GM10266 (cell line): ENCODE data around the gene IL17F.
A peak's percentile ranks its signal among the peaks of the same experiment; 100 is the strongest.

ENCODE experiments used
- DNase-seq: peaks from one replicate; pipeline ENCODE4 v3.0.0; 2012; ENCODE audit errors: extremely low spot score
- CTCF ChIP-seq: IDR thresholded peaks from 2 replicates; pipeline ENCODE4 v1.5.1; 2012; ENCODE audit warnings: mild to moderate bottlenecking, low read depth; ENCODE audit not compliant: control insufficient read depth, insufficient read depth; ENCODE audit errors: missing control alignments

Gene IL17F

GRCh38 chr6:52284460-52285176 is 40.3 kb upstream of the IL17F start, which contains the start of gene MCM3:
Gene MCM3, minus strand, starts transcription at chr6:52284742. Its CDS starts 68 bp downstream, at chr6:52284674.
- TF ChIP-seq CTCF = no peak
- DNase-seq = peak; percentile 97

GRCh38 chr6:52284131-52284459 is 39.8 kb upstream of the IL17F start:
- TF ChIP-seq CTCF = no peak
- no peak for DNase-seq

- no peak for TF ChIP-seq CTCF
- no peak for DNase-seq
Observed at GRCh38 chr6:52283111-52283510, 38.8 kb upstream of the IL17F start.

GRCh38 chr6:52276130-52276529 is 31.8 kb upstream of the IL17F start:
- no peak for TF ChIP-seq CTCF
- DNase-seq = no peak

DNA sequence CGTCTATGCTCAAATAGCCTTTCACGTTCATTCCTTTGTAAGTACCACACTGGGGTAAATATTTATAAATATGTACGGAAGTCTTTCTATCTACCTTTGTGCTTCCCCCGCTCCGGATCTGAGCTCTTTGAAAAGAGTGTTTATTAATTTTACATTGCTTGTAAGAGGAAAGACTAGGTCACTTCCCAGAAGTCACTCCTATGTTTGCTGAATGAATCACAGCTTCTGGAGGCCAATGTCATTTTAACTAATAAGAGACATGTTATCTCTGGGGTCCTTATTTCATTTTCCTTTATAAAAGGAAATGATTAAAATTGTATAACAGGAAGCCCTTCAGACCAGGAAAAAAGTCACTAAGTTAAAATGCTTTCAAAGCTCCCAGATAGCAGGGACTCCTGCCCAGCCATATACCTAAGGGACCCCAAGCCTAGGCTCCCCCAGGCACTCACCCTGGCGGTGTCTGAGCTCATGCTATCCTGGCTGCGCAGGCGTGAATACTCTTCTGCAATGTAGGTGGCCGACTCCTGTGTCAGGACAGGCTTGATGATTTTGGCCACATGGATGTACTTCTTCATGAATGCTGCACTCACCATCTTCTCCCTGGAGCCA is 27.7 kb upstream of the IL17F start:
- TF ChIP-seq CTCF = no peak
- DNase-seq = no peak

DNA sequence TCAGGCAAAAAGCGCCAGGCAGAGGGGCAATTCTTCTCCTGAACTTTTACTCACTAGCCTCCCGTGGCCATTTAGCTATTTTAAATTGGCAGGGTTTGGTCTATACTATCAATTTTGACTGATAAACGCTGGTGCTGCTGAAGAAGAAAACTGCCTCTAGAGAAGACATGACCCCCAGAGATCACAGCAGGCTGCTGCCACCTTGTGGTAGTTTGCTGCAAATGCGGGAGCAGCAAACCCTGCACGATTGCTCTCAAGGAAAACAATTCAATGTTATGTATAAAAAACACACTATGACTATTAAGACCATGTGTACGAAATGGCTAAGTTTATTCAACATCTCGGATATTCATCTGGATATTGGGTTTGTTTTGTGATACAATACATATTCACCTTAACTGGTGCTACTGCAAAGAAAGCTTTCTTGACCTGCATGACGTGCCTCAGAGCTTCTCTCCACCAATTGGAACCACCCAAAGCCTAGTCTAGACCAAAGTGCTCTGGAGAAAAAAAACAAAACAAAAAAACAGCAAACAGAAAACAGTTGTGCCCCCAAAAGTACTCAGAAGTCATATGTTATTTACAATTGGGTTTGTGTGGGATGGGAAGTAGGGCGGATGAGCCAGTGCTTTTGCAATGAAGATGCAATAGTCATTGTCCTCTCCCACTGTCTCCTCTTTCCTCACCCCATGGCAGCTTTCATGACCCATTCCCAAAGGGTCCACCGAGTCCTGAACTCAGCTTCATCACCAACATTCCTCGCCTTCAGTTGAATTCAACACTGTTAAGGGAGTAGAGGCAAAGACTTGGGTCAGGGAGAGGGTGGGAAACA is 19.6 kb upstream of the IL17F start:
- peak; percentile 96 for TF ChIP-seq CTCF
- DNase-seq = peak; percentile 62
